NK-92 treated with Interleukin-12 subunit alpha and Interleukin-12 subunit beta, amount 100 ng/mL, for 24 hours (cell line): ENCODE results near the gene SEZ6L.

Experiments used
- DNase-seq: peaks from one replicate; lab custom pipeline; 2025; lab: John Stamatoyannopoulos, UW

The SEZ6L gene

DNA sequence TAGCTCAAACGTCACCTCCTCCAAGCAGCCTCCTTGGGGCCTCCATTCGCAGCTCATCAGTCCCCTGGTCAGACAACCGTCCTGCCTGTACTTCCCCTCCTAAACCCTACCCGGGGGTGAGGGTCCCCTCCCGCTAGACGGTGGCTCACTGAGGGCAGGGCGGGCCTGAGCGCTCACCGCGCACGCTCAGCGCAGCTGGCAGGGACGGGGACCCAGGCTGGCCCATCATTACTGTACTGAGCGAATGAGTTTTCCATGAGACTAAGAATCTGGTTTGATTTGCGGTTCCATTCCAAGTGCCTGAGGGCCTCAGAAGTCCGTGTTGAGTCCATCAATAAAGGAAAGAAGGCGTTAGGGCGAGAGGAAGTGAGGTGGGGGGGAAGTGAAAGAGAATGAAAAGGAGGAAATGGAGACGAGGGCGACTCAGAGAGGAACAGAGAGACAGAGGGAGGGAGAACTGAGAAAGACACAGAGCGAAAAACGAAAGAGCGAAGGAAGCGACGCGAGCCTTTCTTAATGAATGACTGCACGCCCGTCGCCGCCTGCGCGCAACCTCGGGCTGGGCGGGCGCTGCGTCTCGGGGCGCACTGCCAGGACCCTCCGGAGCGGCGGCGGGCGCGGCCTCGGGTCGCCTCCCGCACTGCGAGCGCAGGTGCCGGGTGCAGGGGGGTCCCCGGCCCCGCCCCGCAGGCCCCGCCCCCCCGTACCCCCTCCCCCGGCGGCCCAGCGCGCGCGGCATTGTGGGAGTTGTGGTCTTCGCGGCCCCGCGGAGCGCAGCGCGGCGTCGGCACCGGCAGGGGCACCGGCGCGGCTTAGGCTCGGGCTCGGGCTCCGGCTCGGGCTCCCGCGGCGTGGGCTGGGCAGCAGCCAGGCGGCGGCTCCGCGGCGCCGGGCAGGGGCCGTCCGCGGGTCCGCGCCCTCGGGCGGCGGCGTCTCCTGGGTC, 259.5 kb downstream of the SEZ6L start, which contains the start of gene ASPHD2:
TSS of gene ASPHD2 (plus strand) at position 746 of the 943 bp plus-strand sequence. CDS start 4,356 bp downstream, outside the sequence.
- DNase-seq, result peak; percentile 60

DNA sequence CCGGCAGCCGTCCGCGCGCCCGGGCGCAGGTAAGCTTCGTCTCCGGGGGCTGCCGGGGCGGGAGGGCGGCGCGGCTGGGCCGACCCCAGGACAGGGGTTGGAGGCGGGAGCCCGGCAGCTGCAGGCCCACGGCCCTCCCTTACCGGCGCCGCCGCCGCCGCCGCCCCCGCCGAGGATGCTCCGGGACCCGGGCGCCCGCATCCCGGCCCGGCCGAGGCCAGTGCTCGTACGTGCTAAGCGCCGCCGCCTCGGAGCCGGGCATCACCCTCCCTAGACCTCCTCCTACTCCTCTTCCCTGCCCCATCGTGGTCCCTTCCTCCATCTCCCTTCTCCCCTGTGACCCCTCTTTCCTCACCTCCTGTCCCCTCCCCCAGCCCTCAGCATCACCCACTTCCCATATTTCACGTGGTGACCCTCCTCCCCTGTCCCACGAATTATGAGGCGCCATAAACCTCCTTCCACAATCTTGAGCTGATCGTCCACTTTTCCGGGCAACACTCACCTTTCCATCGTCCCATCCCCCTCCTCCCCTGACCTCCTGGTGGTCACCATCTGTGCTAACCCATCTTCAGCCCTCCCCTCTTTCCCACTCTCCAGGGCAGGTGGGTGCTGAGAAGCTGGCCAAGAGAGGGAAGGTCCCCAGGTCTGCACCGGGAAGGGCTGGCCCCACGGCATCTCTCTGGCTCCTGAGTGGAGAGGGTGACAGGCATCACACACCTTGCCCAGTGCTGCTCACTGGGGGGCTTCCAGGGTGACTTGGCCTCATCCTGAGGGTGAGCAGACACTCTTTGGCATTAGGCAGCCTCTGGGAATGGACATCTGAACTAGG, 260.4 kb downstream of the SEZ6L start:
- no peak for DNase-seq

DNA sequence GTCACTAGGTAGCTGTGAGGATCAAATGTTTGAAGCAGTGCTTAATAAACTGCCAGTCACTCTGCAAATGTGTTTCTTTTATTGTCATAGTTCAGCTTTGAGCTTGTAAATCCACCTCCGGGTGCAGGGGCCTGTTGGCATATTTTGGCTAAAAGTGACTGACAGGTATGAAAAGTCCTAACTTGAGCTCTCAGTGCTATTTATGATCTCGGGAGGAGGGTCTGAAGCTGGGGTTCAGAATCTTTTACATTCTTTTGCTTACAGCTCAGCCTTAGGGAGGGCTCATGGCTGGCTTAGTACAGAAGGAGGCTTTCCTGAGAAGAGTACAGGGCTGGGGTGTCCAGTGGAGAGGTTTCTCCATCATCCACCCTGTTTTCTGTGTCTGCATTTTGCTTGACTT, 261.3 kb downstream of the SEZ6L start:
- no peak for DNase-seq

DNA sequence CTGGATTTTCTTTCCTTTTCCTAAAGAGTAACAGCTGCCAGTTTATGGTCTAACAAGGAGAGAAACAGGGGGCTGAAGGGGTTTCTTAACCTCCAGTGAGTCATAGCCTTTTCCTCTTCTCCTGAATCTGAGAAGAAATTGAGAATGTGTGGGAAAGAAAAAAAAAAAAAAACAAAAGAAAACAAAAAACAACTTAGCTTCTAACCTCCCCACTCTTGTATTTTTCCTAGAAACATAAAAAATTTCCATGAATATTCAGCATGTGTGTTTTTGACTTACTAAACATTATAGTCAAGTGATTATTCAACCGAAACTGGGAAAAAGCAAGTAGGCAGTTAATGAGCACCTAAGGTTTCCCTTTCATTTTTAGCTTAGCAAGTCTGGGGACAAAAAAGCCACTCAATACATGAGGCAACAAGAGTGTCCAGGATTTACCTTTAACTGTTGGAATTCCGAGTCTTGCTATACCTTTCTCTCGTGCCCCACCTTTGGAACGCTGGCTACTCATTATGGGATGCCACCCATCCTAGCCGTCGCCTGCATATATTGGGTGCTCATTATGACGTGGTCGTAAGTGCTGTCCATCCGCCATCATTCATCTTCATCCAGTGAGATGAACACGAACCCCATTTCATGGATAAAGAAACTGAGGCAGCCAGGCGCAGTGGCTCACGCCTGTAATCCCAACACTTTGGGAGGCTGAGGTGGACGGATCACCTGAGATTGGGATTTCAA, 262.2 kb downstream of the SEZ6L start:
- DNase-seq, result no peak

DNA sequence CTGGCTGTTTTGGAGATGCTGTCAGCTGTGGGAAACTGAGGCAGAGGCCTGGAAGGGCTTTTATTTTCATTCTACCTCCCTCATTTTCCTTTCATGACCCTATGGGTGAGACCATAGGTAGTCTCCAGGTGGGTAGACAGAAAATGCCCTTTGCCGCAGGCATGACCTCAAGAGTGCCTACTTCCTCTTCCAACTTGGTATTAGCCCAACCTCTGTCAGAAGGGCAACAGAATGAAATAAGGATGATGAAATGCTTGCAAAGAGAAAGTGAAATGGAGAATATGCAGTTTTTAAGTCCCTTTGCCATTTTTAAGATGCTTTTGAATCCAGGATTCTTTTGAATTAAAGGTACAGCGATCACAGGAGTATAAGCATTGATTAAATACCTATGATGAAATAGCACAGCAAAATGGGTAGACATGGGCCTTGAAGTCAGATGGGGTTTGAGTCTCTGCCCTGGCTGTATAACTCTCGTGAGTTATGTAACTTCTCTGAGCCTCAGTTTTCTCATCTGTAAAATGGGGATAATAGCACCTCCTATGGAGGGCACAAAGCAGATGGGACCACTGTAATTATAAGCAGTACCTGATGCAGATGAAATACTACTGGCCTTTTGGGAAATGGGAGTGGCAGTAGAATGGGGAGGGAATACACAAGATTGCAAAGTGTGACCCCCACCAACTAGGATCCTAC, 263.5 kb downstream of the SEZ6L start:
- DNase-seq, result no peak
